ENCODE results near the gene RTF2.
"Not testable (repeated sequence)": the region's sequence is repeated elsewhere in the genome, so short reads cannot be mapped to it uniquely, and the experiment has no call there.

RTF2 gene

GRCh38 chr20:56469077-56469449 is 636 bp downstream of the RTF2 start:
- in situ Hi-C loops (cut with MboI; ENCODE audit: low sequenced_read_pairs) = no loop called here

- in situ Hi-C loops (cut with MboI; ENCODE audit: low sequenced_read_pairs) = no loop called here
These were observed 15.5 kb downstream of the RTF2 start for GRCh38 chr20:56483970-56484369.

DNA sequence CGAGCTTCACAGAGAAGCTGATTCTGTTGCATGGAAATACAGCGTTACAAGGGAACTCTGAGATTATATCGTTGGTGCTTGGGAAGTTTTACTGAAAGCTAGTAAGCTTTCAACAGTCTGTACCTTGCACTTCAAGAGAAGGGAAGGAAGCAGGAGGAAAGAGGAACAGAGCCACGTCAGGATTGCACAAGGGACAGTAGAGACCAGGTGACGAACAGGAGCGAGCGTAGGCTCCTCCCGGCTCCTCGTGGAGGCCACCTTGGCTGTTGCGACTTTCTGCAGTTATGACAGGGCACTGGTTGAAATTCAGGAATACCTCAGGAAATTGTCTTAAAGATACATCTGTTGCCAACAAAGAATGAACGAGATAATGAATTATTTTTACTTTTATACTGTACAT is 18.8 kb downstream of the RTF2 start:
- in situ Hi-C loops (cut with MboI; ENCODE audit: low sequenced_read_pairs) = no loop called here

DNA sequence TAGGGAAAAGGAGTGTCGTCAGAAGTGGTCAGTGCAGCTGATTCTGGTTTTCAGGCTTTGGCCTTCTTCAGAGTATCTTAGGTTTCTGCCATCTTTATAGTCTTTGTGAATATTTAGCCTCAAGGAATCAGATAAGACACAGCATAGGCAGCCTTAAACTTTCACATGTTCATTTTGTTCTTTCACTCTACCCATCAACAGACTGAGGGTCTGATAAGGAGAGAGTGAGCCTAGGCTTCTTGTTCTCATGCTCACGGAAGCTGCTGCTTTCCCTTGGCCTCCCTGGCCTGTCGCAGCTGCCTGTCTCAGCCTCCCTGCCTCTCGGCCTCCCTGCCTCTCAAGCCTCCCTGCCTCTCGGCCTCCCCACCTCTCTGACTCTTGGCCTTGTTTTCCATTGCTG is 20.1 kb downstream of the RTF2 start:
- in situ Hi-C loops (cut with MboI; ENCODE audit: low sequenced_read_pairs) = no loop called here

- in situ Hi-C loops (cut with MboI; ENCODE audit: low sequenced_read_pairs) = no loop called here
These were observed 32.7 kb downstream of the RTF2 start for GRCh38 chr20:56501116-56501515.

DNA sequence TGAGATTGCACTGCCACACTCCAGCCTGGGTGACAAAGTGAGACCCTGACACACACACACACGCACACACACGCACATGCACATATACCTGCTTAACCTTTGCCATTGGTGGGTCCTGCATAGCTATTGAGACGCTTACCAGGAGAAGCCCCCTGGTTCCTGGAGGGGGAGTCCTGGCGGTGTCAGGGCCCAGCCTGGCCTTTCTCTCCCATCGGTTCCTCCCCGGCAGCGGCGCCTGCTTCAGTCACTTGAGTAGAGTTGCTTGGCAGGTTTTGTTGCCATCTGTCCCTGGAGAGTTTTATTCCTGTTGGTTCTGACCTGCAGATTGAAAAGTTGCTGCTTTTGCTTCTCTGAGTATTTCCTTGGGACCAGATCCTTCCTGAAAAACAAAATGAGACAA is 35.5 kb downstream of the RTF2 start:
- in situ Hi-C loops (cut with MboI; ENCODE audit: low sequenced_read_pairs) = no loop called here

DNA sequence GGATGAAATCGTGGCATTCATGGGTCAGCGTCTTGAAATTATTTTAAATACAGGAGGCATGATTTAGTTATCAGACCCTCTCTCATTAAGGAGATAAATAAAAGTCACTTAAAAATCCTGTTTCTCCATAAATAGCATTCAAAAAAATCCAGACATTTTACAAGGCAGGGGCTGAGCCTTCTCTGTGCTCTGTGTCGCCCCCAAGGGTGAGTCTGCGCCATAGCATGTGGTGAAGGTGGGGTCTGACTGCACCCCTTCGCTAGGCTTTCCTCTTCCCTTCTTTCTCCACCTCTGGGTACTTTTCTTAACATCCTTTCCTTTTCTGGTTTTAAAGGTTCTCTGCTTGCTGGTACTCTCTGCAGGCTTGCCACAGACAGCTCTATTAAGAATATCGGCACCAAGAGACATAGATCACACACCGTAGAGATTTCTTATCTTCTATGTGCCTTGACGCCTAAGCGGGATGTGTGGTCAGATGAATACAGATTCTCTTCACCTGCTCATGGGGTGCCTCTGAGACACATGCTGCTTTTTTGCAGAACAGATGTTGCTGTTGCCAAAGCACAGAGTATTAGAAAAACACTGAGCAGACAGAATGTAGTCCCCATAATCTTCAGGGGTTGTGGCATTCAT is 36.1 kb downstream of the RTF2 start:
- in situ Hi-C loops (cut with MboI; ENCODE audit: low sequenced_read_pairs) = no loop called here

GRCh38 chr20:56506103-56506502 is 37.7 kb downstream of the RTF2 start:
- in situ Hi-C loops (cut with MboI; ENCODE audit: low sequenced_read_pairs) = no loop called here

DNA sequence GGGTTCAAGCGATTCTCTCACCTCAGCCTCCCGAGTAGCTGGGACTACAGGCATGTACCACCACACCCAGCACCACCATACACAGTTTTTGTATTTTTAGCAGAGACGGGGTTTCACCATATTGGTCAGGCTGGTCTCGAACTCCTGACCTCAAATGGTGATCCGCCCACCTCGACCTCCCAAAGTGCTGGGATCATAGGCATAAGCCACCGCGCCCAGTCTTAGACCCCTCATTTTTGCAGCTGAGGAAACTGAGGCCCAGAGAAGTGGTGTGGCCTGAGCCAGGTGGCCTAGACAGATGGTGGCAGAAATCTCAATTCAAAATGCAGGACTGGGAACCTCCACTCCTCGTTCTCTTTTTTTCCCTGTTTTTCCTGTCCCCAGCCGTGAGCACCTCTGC is 43.5 kb downstream of the RTF2 start:
- in situ Hi-C loops (cut with MboI; ENCODE audit: low sequenced_read_pairs) = no loop called here

DNA sequence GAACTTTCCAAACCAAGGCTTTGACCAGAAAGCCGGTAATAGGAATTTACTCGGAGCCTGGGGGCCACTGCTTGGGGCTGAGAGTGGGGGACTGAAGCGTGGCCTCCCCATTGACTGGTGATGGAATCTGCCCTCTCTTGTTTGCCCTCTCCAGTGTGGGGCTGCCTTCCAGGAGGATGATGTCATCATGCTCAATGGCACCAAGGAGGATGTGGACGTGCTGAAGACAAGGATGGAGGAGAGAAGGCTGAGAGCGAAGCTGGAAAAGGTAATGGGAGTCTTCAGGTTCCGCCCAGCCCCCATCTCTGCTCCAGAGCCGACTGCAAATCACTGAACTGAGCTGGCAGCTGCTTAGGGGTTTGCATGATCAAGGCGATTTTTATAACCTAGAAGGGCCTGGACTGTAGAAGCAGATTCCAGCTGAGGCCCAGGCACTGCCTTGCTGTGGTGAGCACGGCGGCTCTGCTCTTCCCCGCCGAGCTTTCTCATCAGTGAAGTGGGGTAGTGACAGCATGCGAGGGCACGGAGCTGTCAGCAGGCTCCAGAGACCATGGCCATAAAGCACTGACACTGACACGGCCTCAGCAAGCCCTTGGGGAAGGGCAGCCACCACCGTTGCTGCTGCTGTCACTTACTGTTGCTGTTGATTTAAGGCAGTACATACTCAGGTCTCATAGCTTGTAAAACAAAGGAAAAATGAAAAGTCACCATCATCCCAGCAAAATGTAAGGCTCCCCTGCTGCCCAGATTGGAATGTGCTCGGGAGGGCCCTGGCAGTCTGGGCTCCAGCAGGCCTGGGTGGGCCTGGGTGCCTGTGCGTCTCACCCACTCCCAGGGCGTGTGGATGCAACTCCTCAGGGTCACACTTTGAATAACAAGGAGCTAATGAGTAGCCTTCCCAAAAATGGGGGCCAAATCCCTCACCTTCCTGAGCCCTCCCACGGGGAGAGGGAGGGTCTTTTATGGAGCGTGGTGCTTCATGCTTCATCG is 45.0 kb downstream of the RTF2 start:
- in situ Hi-C loops (cut with MboI; ENCODE audit: low sequenced_read_pairs) = no loop called here

DNA sequence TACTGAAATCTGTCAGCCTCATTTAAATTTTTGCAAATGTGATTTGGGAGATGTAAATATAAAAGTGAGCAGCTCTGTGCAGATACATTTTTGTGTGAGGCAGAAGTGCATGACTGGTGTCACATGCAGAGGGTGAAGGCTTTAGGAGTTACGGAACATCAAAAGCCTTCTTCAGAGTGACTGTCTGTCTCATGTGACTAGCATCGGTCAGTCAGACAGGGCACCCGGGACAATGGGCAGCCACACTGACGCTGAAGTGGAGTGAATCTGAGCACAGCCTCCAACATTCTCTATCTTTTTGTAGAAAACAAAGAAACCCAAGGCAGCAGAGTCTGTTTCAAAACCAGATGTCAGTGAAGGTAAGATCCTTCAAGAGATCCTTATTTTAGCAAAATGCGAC is 48.2 kb downstream of the RTF2 start:
- in situ Hi-C loops (cut with MboI; ENCODE audit: low sequenced_read_pairs) = no loop called here

DNA sequence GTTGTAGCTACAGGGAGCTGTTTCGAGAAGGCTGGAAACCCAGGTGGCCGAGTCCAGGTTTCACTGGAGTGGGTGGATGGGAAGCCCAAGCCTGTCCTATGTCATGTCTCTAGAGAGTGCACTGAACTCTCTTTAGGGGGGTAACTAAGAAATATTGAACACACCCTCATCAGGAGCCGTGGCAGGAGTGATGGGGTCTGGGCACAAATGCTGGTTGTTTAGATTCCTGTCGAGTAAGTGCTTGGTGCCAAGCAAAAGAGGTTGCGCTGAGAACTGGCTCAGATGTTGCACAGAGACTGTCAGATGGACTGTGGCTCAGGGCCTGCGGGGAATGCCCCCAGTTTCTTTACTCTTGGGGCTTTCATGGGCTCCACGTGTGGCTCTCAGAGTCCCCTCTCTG is 48.8 kb downstream of the RTF2 start:
- in situ Hi-C loops (cut with MboI; ENCODE audit: low sequenced_read_pairs) = no loop called here

DNA sequence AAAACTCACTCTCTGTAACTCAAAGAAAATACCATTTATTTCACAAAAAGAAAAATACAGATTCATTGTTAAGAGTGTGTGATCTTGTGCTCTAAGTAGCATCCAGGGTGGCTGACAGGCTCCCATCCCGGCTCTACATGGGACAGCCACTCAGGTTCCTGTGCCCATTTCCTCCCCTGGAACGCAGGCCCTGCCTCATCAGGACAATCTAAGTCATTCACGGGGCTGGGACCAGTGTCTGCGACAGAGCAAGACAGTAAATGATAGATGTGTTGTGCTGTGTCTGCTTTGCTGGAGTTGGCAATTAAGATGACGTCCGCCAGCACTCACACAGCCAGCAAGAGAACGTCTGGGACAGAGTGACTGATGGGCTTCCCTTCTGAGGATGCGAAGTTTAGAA is 49.2 kb downstream of the RTF2 start:
- in situ Hi-C loops (cut with MboI; ENCODE audit: low sequenced_read_pairs) = no loop called here

- in situ Hi-C loops (cut with MboI; ENCODE audit: low sequenced_read_pairs) = no loop called here
These were observed 49.7 kb downstream of the RTF2 start for GRCh38 chr20:56518126-56518525.

GRCh38 chr20:56518721-56519398 is 50.4 kb downstream of the RTF2 start:
- in situ Hi-C loops (cut with MboI; ENCODE audit: low sequenced_read_pairs) = no loop called here

- in situ Hi-C loops (cut with MboI; ENCODE audit: low sequenced_read_pairs) = no loop called here
These were observed 51.1 kb downstream of the RTF2 start for GRCh38 chr20:56519551-56519950.

GRCh38 chr20:56520180-56520579 is 51.8 kb downstream of the RTF2 start:
- in situ Hi-C loops (cut with MboI; ENCODE audit: low sequenced_read_pairs) = no loop called here

DNA sequence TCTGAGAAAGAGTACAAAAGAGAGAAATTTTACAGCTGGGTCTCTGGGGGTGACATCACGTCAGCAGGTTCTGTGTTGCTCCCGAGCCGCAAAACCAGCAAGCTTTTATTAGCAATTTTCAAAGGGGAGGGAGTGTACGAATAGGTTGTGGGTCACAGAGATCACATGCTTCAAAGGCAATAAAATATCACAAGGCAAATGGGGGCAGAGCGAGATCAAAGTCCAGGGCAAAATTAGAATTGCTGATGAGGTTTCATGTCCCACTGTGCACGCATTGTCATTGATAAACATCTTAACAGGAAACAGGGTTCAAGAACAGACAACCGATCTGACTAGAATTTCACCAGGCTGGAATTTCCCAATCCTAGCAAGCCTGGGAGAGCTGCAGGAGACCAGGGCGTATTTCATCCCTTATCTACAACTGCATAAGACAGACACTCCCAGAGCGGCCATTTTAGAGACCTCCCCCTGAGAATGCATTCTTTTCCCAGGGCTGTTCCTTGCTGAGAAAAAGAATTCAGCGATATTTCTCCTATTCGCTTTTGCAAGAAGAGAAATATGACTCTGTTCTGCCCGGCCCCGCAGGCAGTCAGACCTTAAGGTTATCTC is 52.4 kb downstream of the RTF2 start:
- in situ Hi-C loops (cut with MboI; ENCODE audit: low sequenced_read_pairs) = not testable (repeated sequence)

DNA sequence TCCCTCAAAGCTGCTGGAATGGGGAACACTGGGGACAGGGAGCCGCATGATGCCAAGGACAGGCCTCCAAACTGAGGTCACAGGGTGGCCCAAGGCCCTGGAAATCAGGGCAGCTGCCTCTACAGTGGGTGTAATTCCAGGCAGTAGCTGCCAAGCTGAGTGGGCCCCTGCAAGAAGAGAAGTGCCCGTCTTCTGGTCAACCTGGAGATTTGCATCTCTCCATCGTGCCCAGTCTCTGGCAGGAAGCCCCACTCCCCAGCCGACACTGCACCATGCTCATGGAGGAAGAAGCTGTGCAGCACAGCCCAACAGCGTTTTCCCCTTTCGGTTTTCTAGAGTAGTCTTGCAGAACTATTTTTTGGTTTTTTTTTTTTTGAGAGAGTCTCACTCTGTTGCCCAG is 53.9 kb downstream of the RTF2 start:
- in situ Hi-C loops (cut with MboI; ENCODE audit: low sequenced_read_pairs) = no loop called here

GRCh38 chr20:56524444-56524843 is 56.0 kb downstream of the RTF2 start, which contains the start of gene FAM209A:
Gene FAM209A, plus strand, starts transcription at chr20:56524744. Its CDS starts 65 bp downstream, at chr20:56524809.
- in situ Hi-C loops (cut with MboI; ENCODE audit: low sequenced_read_pairs) = not testable (repeated sequence)

DNA sequence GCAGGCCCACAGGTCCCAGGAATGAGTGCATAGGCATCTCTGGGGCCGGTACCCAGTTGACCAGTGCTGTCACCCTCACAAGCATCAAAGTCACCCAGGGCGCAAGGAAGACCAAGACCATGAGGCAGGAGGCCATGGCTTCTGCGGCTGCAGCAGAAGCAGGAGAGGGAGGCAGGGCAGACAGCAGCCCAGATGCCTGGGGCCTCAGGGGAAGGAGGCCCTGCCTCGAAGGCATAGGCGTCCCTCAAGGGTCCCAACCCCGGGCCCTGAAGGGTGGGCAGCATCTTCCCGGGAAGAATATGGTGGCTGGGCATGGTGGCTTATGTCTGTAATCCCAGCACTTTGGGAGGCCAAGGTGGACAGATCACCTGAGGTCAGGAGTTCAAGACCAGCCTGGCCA is 59.1 kb downstream of the RTF2 start:
- in situ Hi-C loops (cut with MboI; ENCODE audit: low sequenced_read_pairs) = no loop called here

Data from HL-60/S4 treated with phorbol 12-myristate 13-acetate at 8.2 ng/mL for 4 days and 3 days (cell line).